MCF 10A (cell line): ENCODE measurements around the gene ZNF571. TPM values are rescaled to one million over a fixed set of nuclear protein-coding genes. Genes with fewer than 3 reads are reported as not detected.

Source experiments
- BruUV-seq: library from RNA; stranded (reverse); fragments of 400-500 nt; replicated peaks from 2 replicates; lab custom pipeline; 2021; lab: Mats Ljungman, UMichigan
- CTCF ChIA-PET: fragments of 300-600 bp; sonication (Branson Sonifier 250); formaldehyde crosslinking; extraction: SDS; loops from one replicate; lab custom pipeline; 2021; ENCODE audit warnings: antibody characterized with exemption, inconsistent platforms; lab: Yijun Ruan, JAX
- POLR2A ChIA-PET: fragments of 300-600, 350-650 bp; sonication (Branson Sonifier 250); formaldehyde crosslinking; extraction: SDS; loops from one replicate; lab custom pipeline; 2020; ENCODE audit warnings: antibody characterized with exemption, inconsistent platforms; lab: Yijun Ruan, JAX
- DNase-seq: peaks from one replicate; pipeline ENCODE4 v3.0.0-alpha.2; 2018; ENCODE audit not compliant: unreplicated experiment
- H3K27ac Mint-ChIP-seq: one replicate; pipeline ENCODE4 v1.8.0; 2022; ENCODE audit warnings: mild to moderate bottlenecking, low read depth, mixed read lengths; ENCODE audit not compliant: unreplicated experiment
- H3K27me3 Mint-ChIP-seq: one replicate; pipeline ENCODE4 v1.8.0; 2022; ENCODE audit warnings: mixed read lengths; ENCODE audit not compliant: insufficient read depth, unreplicated experiment
- H3K36me3 Mint-ChIP-seq: one replicate; pipeline ENCODE4 v1.8.0; 2022; ENCODE audit warnings: mild to moderate bottlenecking, moderate library complexity, mixed read lengths; ENCODE audit not compliant: insufficient read depth, unreplicated experiment
- H3K4me1 Mint-ChIP-seq: one replicate; pipeline ENCODE4 v1.8.0; 2022; ENCODE audit warnings: mixed read lengths; ENCODE audit not compliant: insufficient read depth, unreplicated experiment
- H3K4me3 Mint-ChIP-seq: one replicate; pipeline ENCODE4 v1.8.0; 2022; ENCODE audit warnings: mild to moderate bottlenecking, moderate library complexity, mixed read lengths; ENCODE audit not compliant: unreplicated experiment
- H3K9me3 Mint-ChIP-seq: one replicate; pipeline ENCODE4 v1.8.0; 2022; ENCODE audit warnings: mixed read lengths; ENCODE audit not compliant: unreplicated experiment
- intact Hi-C: fragments of 100-400 bp; cut with micrococcal nuclease; formaldehyde crosslinking; loops from 2 replicates; pipeline ENCODE4 v1.14.1; 2022
- total RNA-seq: library from RNA; stranded (reverse); gene quantifications from 2 replicates; pipeline ENCODE4 v1.2.3, GENCODE V29; 2022
- TF ChIP-seq, protein P1 (sequence below): fragments of 200-600 bp; IDR thresholded peaks from one replicate; pipeline ENCODE4 v1.8.0; 2022; ENCODE audit warnings: antibody characterized with exemption, mild to moderate bottlenecking; ENCODE audit not compliant: unreplicated experiment

The ZNF571 gene
- total RNA-seq, 1 experiment from 2014 or later: 6.3 TPM

DNA sequence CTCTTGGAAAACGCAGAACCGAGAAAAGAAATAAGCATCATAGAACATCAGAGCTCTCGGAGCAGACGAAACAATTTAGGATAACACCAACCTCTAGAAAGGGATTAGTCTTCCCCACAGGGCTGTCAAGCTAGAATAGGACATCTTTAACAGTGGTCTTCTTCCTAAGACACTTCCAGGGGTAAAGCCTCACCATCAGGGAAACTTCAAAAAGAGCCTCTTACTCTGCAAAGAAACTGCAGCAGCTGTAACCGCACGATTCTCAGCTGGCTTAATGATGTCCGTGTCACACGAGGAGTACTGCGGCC is 642 bp downstream of the ZNF571 start:
- ChIA-PET POLR2A (interaction anchor here (0.8 to 4.8 kb wide), 19 partner anchors 11 to 1105 kb away, joined by 3 to 70 read pairs (median 8); partner anchors contain the start of genes ZFP30, ZNF345, ZNF420 and ZNF527), CTCF (interaction anchor here (0.6 to 1.0 kb wide), 2 partner anchors 18 to 242 kb away, joined by 3 to 6 read pairs; no protein-coding TSS in a partner anchor)
- Mint-ChIP-seq H3K27me3 (no peaks in the 10 kb centered on the region), H3K36me3 (peaks cover 12% of the 10 kb centered on the region), H3K4me1 (peaks cover 4% of the 10 kb centered on the region), H3K27ac (peak overlapping the region; percentile 98), H3K4me3 (peak overlapping the region; percentile 96), H3K9me3 (peaks cover 21% of the 10 kb centered on the region)
- intact Hi-C loops: loop anchor here (1.0 to 10.0 kb wide), 2 partner anchors 61 to 379 kb away; partner anchors contain the start of genes ZFP30, ZNF383 and ZNF585B
- DNase-seq: no peak
- TF ChIP-seq, protein P1, sequence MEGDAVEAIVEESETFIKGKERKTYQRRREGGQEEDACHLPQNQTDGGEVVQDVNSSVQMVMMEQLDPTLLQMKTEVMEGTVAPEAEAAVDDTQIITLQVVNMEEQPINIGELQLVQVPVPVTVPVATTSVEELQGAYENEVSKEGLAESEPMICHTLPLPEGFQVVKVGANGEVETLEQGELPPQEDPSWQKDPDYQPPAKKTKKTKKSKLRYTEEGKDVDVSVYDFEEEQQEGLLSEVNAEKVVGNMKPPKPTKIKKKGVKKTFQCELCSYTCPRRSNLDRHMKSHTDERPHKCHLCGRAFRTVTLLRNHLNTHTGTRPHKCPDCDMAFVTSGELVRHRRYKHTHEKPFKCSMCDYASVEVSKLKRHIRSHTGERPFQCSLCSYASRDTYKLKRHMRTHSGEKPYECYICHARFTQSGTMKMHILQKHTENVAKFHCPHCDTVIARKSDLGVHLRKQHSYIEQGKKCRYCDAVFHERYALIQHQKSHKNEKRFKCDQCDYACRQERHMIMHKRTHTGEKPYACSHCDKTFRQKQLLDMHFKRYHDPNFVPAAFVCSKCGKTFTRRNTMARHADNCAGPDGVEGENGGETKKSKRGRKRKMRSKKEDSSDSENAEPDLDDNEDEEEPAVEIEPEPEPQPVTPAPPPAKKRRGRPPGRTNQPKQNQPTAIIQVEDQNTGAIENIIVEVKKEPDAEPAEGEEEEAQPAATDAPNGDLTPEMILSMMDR: no peak
- TSS peak; percentile 59 for BruUV-seq

- no peak for DNase-seq
- H3K9me3 Mint-ChIP-seq: peaks cover 28% of the 10 kb centered on the region
- POLR2A ChIA-PET: interaction anchor here (0.6 to 1.5 kb wide), 3 partner anchors 11 to 1061 kb away, joined by 3 to 8 read pairs (median 3); partner anchors contain the start of genes ZNF540 and ZNF571
- H3K27ac Mint-ChIP-seq: no peak overlapping the region
- intact Hi-C loops: no loop called here
- H3K4me1 Mint-ChIP-seq: no peaks in the 10 kb centered on the region
- H3K4me3 Mint-ChIP-seq: no peak overlapping the region
- TF ChIP-seq, protein P1: no peak
- H3K27me3 Mint-ChIP-seq: no peaks in the 10 kb centered on the region
- BruUV-seq: no TSS peak
- peaks cover 6% of the 10 kb centered on the region for H3K36me3 Mint-ChIP-seq
- CTCF ChIA-PET: no interaction called here
Measured at GRCh38 chr19:37583340-37583739, 11.3 kb downstream of the ZNF571 start.

DNA sequence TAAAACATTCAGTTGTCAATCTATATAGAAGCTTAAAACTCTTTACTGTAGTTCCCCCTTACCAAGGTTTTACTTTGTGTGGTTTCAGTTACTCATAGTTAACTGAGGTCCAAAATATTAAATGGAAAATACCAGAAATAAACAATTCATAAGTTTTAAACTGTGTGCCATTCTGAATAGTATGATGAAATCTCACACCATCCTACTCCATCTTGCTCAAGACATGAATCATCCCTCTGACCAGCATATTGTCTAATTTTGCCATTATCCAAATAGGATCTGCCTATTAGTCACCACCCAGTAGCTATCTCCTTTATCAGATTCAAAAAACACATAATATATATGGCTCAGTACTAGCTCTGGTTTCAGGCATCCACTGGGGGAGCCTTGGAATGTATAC is 22.4 kb downstream of the ZNF571 start:
- TF ChIP-seq, protein P1: no peak
- H3K27me3 Mint-ChIP-seq: no peaks in the 10 kb centered on the region
- peak; percentile 52 for DNase-seq
- no TSS peak for BruUV-seq
- intact Hi-C loops: loop anchor here (5.0 kb wide), 1 partner anchor 85 kb away; the partner anchor contains the start of gene ZFP30
- ChIA-PET POLR2A (interaction anchor here (0.6 to 1.5 kb wide), 3 partner anchors 23 to 646 kb away, joined by 3 read pairs; partner anchors contain the start of genes ZNF540 and ZNF571), CTCF (interaction anchor here (0.6 kb wide), 1 partner anchor 77 kb away, joined by 4 read pairs; no protein-coding TSS in a partner anchor)
- H3K9me3 Mint-ChIP-seq: peaks cover 36% of the 10 kb centered on the region
- H3K36me3 Mint-ChIP-seq: peaks cover 6% of the 10 kb centered on the region
- no peak overlapping the region for H3K4me3 Mint-ChIP-seq
- H3K27ac Mint-ChIP-seq: no peak overlapping the region
- no peaks in the 10 kb centered on the region for H3K4me1 Mint-ChIP-seq

- ChIA-PET CTCF (no interaction called here), POLR2A (interaction anchor here (0.8 kb wide), 1 partner anchor 9 kb away, joined by 3 read pairs; no protein-coding TSS in a partner anchor)
- DNase-seq: no peak
- intact Hi-C loops: no loop called here
- H3K4me3 Mint-ChIP-seq: no peak overlapping the region
- H3K9me3 Mint-ChIP-seq: peaks cover 39% of the 10 kb centered on the region
- H3K27ac Mint-ChIP-seq: no peak overlapping the region
- no peaks in the 10 kb centered on the region for H3K27me3 Mint-ChIP-seq
- H3K4me1 Mint-ChIP-seq: no peaks in the 10 kb centered on the region
- BruUV-seq: no TSS peak
- H3K36me3 Mint-ChIP-seq: peaks cover 38% of the 10 kb centered on the region
- TF ChIP-seq, protein P1: no peak
Measured at GRCh38 chr19:37565370-37565669, 29.3 kb downstream of the ZNF571 start.
